ENCODE results near the gene CEACAM16.
"Not testable (repeated sequence)": the region's sequence is repeated elsewhere in the genome, so short reads cannot be mapped to it uniquely, and the experiment has no call there.

The CEACAM16 gene

GRCh38 chr19:44698492-44699201 is at the start of gene CEACAM16:
CEACAM16 (plus strand) TSS chr19:44699151; CDS start chr19:44701457, 2,306 bp downstream.
- DNase-seq: no peak

- no peak for DNase-seq
These were observed 49.3 kb upstream of the CEACAM16 start for GRCh38 chr19:44649578-44650145.

GRCh38 chr19:44653343-44653742 is 45.6 kb upstream of the CEACAM16 start:
- no peak for DNase-seq

- no peak for DNase-seq
These were observed 44.8 kb upstream of the CEACAM16 start for GRCh38 chr19:44653977-44654774.

- peak; percentile 69 for DNase-seq
These were observed 41.6 kb upstream of the CEACAM16 start for GRCh38 chr19:44657211-44657921.

GRCh38 chr19:44658069-44658733 is 40.8 kb upstream of the CEACAM16 start:
- no peak for DNase-seq

GRCh38 chr19:44660081-44660480 is 38.9 kb upstream of the CEACAM16 start:
- DNase-seq: no peak

- no peak for DNase-seq
These were observed 37.7 kb upstream of the CEACAM16 start for GRCh38 chr19:44661205-44661604.

- no peak for DNase-seq
These were observed 37.0 kb upstream of the CEACAM16 start for GRCh38 chr19:44661904-44662303.

- no peak for DNase-seq
These were observed 36.1 kb upstream of the CEACAM16 start for GRCh38 chr19:44662691-44663385.

- no peak for DNase-seq
These were observed 35.0 kb upstream of the CEACAM16 start for GRCh38 chr19:44663996-44664395.

- no peak for DNase-seq
These were observed 34.0 kb upstream of the CEACAM16 start for GRCh38 chr19:44664976-44665375.

GRCh38 chr19:44666852-44667556 is 31.9 kb upstream of the CEACAM16 start:
- DNase-seq: no peak

- DNase-seq: no peak
These were observed 29.8 kb upstream of the CEACAM16 start for GRCh38 chr19:44668985-44669764.

GRCh38 chr19:44670027-44670426 is 28.9 kb upstream of the CEACAM16 start:
- not testable (repeated sequence) for DNase-seq

- no peak for DNase-seq
These were observed 27.6 kb upstream of the CEACAM16 start, which contains the start of gene CEACAM19 for GRCh38 chr19:44671400-44671799. CEACAM19 (plus strand) TSS chr19:44671482; CDS start chr19:44671932, 450 bp downstream.

GRCh38 chr19:44672226-44672625 is 26.7 kb upstream of the CEACAM16 start:
- no peak for DNase-seq

GRCh38 chr19:44673510-44673909 is 25.4 kb upstream of the CEACAM16 start:
- no peak for DNase-seq

- no peak for DNase-seq
These were observed 23.4 kb upstream of the CEACAM16 start for GRCh38 chr19:44675521-44675920.

All from EL (cell line).